B cell (primary cell): ENCODE data around the gene MT1A.

Experiments used
- CTCF ChIP-seq: fragments of 200-600 bp; IDR thresholded peaks from one replicate; pipeline ENCODE4 v1.8.0; 2022; ENCODE audit warnings: antibody characterized with exemption, mild to moderate bottlenecking
- EZH2 ChIP-seq: IDR thresholded peaks from 2 replicates; pipeline ENCODE4 v1.6.1; 2012; ENCODE audit warnings: borderline replicate concordance, low read depth, mild to moderate bottlenecking, moderate library complexity, low read length; ENCODE audit not compliant: insufficient read depth, poor library complexity, severe bottlenecking

GRCh38 chr16:56611281-56611833 is 27.1 kb upstream of the MT1A start:
- TF ChIP-seq CTCF (no peak), EZH2 (no peak)
